DMS53 (cell line): ENCODE measurements around the gene PLEKHB2.
A peak's percentile ranks its signal among the peaks of the same experiment; 100 is the strongest.
"Not testable (repeated sequence)": the region's sequence is repeated elsewhere in the genome, so short reads cannot be mapped to it uniquely, and the experiment has no call there.

Experiments
- DNase-seq: peaks from one replicate; lab custom pipeline; 2025; lab: John Stamatoyannopoulos, UW

The PLEKHB2 gene

DNA sequence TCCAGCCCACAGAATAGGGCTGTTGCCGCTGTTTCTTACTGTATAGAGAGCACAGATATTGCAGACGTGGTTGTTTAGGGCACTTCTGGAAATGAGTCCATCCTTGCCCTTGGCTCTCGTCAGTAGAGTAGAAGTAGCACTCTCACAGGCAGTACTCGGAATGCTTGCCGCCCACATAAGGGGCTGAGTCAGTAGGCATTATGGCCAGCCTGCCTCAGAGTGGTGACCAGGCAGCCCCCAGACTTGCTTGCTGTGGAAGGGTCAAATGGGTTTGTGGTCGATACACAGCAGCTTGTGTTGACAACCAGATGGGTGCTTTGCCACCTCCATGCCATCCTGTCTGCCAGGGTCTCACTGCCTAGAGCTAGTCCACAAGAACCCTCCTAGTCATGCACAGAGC lies 38.7 kb downstream of the PLEKHB2 start:
- DNase-seq: no peak

GRCh38 chr2:131145040-131145439 lies 39.9 kb downstream of the PLEKHB2 start:
- no peak for DNase-seq

DNA sequence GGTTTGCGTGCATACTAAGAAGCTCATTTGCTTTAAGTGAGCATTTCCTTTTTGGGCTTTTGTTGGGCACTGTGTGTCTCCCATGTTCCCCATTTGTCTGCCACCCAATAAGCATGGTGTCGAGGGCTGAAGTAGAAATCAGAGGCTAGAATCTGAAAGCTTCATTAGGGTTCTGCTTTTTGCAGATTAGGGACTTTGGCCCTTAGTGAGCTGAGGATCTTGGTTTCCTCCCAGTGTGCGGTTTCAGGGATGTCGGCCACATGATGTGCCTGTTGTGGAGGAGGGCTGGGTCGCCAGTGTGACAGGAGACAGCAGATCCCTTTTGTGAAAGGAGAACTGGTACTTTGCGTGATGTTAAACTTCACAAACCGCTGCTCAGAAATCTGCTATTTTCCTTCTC lies 41.1 kb downstream of the PLEKHB2 start:
- no peak for DNase-seq

DNA sequence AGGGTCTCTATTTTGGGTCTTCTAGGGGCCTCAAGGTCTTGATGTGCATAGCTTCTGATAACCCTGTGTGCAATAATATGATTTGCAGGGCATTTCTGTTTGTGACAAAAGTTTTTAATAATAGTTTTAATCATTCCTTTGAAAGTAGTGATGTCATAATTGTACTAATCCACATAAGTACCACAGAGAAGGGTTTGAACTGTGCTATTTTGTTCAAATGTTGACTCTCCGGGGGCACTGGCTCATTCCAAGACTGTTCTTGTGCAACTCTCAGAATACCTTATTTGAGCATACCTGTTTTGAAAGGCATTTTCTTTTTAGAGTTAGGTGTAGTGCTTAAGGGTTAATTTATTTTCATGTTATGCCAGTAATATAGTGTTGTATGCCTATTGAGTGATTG lies 41.6 kb downstream of the PLEKHB2 start:
- no peak for DNase-seq

GRCh38 chr2:131148426-131148825 lies 43.3 kb downstream of the PLEKHB2 start:
- no peak for DNase-seq

DNA sequence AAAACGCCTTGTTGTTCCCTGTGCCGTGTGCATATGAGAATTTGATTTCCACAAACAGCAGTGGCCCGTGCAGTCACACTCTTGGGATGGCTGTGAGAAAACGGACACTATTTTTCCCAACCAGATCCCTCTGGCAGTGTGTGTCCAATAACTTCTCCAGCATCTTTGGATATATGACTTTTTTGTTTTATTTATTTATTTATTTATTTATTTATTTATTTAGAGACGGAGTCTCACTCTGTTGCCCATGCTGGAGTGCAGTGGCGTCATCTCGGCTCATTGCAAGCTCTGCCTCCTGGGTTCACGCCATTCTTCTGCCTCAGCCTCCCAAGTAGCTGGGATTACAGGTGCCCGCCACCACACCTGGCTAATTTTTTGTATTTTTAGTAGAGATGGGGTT lies 45.0 kb downstream of the PLEKHB2 start:
- DNase-seq: not testable (repeated sequence)

GRCh38 chr2:131151398-131151797 lies 46.3 kb downstream of the PLEKHB2 start:
- DNase-seq: no peak

DNA sequence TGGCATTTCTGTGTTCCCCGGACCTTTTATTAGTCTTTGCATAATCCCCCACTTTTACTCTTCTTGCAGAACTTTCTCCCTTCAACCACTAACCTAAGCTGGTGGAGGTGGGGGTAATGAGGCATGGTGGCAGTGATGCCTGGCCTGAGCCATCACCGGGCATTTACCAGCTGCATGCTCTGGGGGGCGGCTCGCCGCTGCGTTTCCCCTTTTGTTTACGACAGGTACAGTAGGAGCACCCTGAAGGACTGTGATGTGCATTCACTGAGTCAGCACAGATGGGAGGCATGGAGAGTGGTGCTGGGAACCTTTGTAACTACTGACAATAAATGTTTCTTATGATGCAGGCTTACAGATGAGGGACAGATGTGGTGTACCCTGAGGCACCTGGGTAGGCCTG lies 46.9 kb downstream of the PLEKHB2 start:
- DNase-seq: no peak

DNA sequence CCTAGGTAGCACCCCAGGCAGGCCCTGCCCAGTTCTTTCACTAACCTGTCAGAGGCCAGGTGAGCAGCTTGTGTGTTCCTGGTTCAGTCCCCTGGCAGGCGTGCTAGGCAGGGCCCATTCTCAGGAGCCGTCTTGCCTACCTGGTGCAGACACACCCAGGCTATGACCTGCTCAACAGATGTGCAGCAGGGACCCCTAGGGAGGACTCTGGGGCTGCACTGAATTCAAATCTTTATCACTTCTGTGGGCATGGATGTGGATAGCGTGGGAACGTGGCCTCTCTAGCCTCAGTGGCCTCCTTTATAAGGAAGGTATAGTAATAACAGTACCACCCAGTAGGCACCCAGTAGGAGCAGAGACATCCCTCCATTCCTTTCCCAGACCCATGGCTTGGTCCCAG lies 48.4 kb downstream of the PLEKHB2 start:
- peak; percentile 1 for DNase-seq

GRCh38 chr2:131154071-131154531 lies 49.0 kb downstream of the PLEKHB2 start:
- DNase-seq: peak; percentile 70

- DNase-seq: no peak
Observed at GRCh38 chr2:131154647-131155046, 49.5 kb downstream of the PLEKHB2 start.

GRCh38 chr2:131155208-131155855 lies 50.2 kb downstream of the PLEKHB2 start:
- DNase-seq: no peak

GRCh38 chr2:131156452-131157149 lies 51.5 kb downstream of the PLEKHB2 start:
- peak; percentile 8 for DNase-seq

DNA sequence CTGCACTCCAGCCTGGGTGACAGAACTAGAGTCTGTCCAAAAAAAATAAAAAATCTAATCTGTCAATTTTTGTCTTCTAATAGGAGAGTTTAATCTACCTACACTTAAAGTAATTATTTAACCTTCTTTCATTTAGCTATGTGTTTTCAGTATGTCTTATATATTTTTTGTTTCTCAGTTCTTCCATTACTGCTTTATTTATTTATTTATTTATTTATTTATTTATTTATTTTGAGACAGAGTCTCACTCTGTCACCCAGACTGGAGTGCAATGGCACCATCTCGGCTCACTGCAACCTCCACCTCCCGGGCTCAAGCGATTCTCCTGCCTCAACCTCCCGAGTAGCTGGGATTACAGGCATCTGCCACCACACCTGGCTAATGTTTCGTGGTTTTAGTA lies 60.4 kb downstream of the PLEKHB2 start:
- DNase-seq: not testable (repeated sequence)

DNA sequence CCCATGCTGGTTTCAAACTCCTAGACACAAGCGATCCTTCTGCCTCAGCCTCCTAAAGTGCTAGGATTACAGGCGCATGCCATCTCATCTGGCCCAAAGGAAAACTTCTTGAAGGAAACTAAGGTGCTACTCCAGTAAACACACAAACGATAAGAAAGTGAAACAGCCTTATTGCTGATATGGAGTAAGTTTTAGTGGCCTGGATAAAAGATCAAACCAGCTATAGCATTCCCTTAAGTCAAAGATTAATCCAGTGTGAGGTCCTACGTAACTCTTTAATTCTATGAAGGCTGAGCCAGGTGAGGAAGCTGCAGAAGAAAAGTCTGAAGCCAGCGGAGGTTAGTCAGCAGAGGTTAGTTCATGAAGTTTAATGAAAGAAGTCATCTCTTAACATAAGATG lies 63.4 kb downstream of the PLEKHB2 start:
- DNase-seq: no peak

GRCh38 chr2:131178050-131178449 lies 72.9 kb downstream of the PLEKHB2 start:
- not testable (repeated sequence) for DNase-seq

- DNase-seq: not testable (repeated sequence)
Observed at GRCh38 chr2:131178721-131179418, 73.7 kb downstream of the PLEKHB2 start.

GRCh38 chr2:131181451-131181850 lies 76.3 kb downstream of the PLEKHB2 start:
- not testable (repeated sequence) for DNase-seq

DNA sequence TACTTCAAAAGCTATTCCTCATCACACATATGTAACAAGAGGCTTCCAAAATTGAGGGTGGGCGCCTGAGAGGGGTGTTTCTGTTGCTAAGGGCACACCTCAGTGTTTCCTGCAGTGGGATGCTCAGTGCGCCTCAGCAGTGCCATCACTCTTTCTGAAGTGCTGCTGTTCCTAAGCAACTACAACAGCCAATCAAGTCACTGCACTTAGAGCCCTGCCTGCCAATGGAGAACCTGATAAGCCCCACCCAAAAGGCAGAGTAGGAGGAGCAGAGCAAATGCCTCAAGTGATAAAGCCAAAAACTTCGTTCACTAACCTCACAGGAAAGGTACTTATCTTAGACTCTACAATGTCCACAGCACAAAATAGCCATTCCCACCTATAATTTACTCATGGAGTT lies 88.3 kb downstream of the PLEKHB2 start:
- not testable (repeated sequence) for DNase-seq

DNA sequence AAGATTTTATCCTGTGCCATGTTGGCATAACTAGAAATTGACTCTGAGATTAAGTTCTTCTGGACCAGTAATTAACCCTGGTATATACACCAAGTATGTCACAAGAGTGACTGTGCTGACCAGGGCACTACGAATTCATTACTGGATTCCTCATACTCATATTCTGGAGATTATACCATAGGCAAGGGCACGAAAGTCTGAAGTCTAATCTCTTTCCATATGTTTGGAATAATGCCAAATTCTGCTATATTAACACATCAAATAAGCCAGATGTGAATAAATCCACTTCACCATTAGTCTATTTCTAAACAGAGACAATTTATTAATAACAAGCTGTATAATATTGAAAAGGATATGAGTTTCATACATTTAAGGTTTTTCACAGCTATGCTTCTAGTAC lies 91.0 kb downstream of the PLEKHB2 start:
- not testable (repeated sequence) for DNase-seq
